Liver (tissue), 9 donors: Measurements from ENCODE around the gene OR10R2. TPM values are rescaled to one million over a fixed set of nuclear protein-coding genes. Genes with fewer than 3 reads are reported as not detected.

Experiments
- DNase-seq: peaks from one replicate; pipeline ENCODE4 v3.0.0-alpha.2; 2017; ENCODE audit warnings: low spot score
- H3K27ac ChIP-seq, 2 donors: one replicate each; pipeline ENCODE4 v1.7.0; 2013; ENCODE audit warnings: inconsistent platforms in 2 of 2, low read length in 2 of 2, control low read depth in 1 of 2, low read depth in 1 of 2, mild to moderate bottlenecking in 1 of 2
- H3K27me3 ChIP-seq, 4 donors: one replicate each; pipeline versions ENCODE4 v1.6.1 to v1.7.0; 2013; ENCODE audit warnings: low read length in 3 of 4, inconsistent platforms in 1 of 4, mild to moderate bottlenecking in 1 of 4, moderate library complexity in 1 of 4; ENCODE audit not compliant: control insufficient read depth in 4 of 4, insufficient read depth in 4 of 4
- H3K36me3 ChIP-seq, 4 donors: one replicate each; pipeline versions ENCODE4 v1.6.1 to v1.7.0; 2013; ENCODE audit warnings: low read length in 3 of 4, mild to moderate bottlenecking in 3 of 4, low read depth in 1 of 4, moderate library complexity in 1 of 4; ENCODE audit not compliant: control insufficient read depth in 4 of 4, insufficient read depth in 3 of 4
- H3K4me1 ChIP-seq, 4 donors: one replicate each; pipeline versions ENCODE4 v1.6.1 to v1.7.0; 2013; ENCODE audit warnings: low read length in 3 of 4, mild to moderate bottlenecking in 3 of 4, moderate library complexity in 1 of 4; ENCODE audit not compliant: control insufficient read depth in 4 of 4, insufficient read depth in 4 of 4
- H3K4me3 ChIP-seq, 3 donors: one replicate each; pipeline versions ENCODE4 v1.6.1 to v1.7.0; 2013; ENCODE audit warnings: low read length in 3 of 3, control low read depth in 1 of 3, low read depth in 1 of 3, mild to moderate bottlenecking in 1 of 3
- H3K9ac ChIP-seq, 2 donors: one replicate each; pipeline ENCODE4 v1.7.0; 2013; ENCODE audit warnings: low read length in 2 of 2, mild to moderate bottlenecking in 2 of 2, moderate library complexity in 2 of 2, control low read depth in 1 of 2, low read depth in 1 of 2
- H3K9me3 ChIP-seq, 4 donors: one replicate each; pipeline versions ENCODE4 v1.6.1 to v1.7.0; 2013; ENCODE audit warnings: low read length in 3 of 4; ENCODE audit not compliant: control insufficient read depth in 4 of 4
- EGR1 ChIP-seq, 2 donors: IDR thresholded peaks; 2 replicates each; pipeline ENCODE4 v1.6.1; 2016 to 2018; ENCODE audit warnings: antibody characterized with exemption in 2 of 2, low read depth in 2 of 2
- FOXA1 ChIP-seq: IDR thresholded peaks from 2 replicates; pipeline ENCODE4 v1.6.1; 2016; ENCODE audit warnings: antibody characterized with exemption
- FOXA2 ChIP-seq: IDR thresholded peaks from 2 replicates; pipeline ENCODE4 v1.6.1; 2016; ENCODE audit warnings: antibody characterized with exemption
- GABPA ChIP-seq, 2 donors: IDR thresholded peaks in 1 of 2; conservative IDR thresholded peaks in 1 of 2; 2 replicates each; pipeline ENCODE4 v1.6.1; 2016; ENCODE audit warnings: antibody characterized with exemption in 2 of 2, mild to moderate bottlenecking in 1 of 2, moderate library complexity in 1 of 2
- HNF4A ChIP-seq, 2 donors: conservative IDR thresholded peaks; 2 replicates each; pipeline ENCODE4 v1.6.1; 2016; ENCODE audit warnings: antibody characterized with exemption in 2 of 2, mild to moderate bottlenecking in 2 of 2
- JUND ChIP-seq, 2 donors: IDR thresholded peaks; 2 replicates each; pipeline ENCODE4 v1.6.1; 2016; ENCODE audit warnings: antibody characterized with exemption in 2 of 2
- NR2F2 ChIP-seq: IDR thresholded peaks from 2 replicates; pipeline ENCODE4 v1.6.1; 2016; ENCODE audit warnings: antibody characterized with exemption
- RAD21 ChIP-seq, 2 donors: IDR thresholded peaks; 2 replicates each; pipeline ENCODE4 v1.6.1; 2016; ENCODE audit warnings: antibody characterized with exemption in 2 of 2, mild to moderate bottlenecking in 2 of 2
- RXRA ChIP-seq, 2 donors: IDR thresholded peaks; 2 replicates each; pipeline ENCODE4 v1.6.1; 2017 to 2018; ENCODE audit warnings: antibody characterized with exemption in 2 of 2, mild to moderate bottlenecking in 1 of 2
- SP1 ChIP-seq: IDR thresholded peaks from 2 replicates; pipeline ENCODE4 v1.6.1; 2018; ENCODE audit warnings: antibody characterized with exemption, mild to moderate bottlenecking
- TAF1 ChIP-seq: conservative IDR thresholded peaks from 2 replicates; pipeline ENCODE4 v1.6.1; 2016; ENCODE audit warnings: antibody characterized with exemption, mild to moderate bottlenecking
- YY1 ChIP-seq: IDR thresholded peaks from 2 replicates; pipeline ENCODE4 v1.6.1; 2016; ENCODE audit warnings: antibody characterized with exemption, mild to moderate bottlenecking
- WGBS: extraction: QIAGEN DNeasy Blood & Tissue Kit; methylation state at CpG from one replicate; pipeline ENCODE4 v1.1.7; 2013; 5-methylcytosine and 5-hydroxymethylcytosine counted together
- polyA plus RNA-seq, 2 donors: library from polyadenylated mRNA; stranded (reverse) in 1 of 2; unstranded in 1 of 2; fragments of 200-250 nt in 1 of 2; fragments of >200 nt in 1 of 2; fragmentation: Nextera tagmentation in 1 of 2; extraction: Ambion mirVana in 1 of 2; gene quantifications; one replicate each; pipeline versions ENCODE4 v1.2.1 to v1.2.3, GENCODE V29; 2013 to 2015
- total RNA-seq, 2 donors: library from RNA; depleted of rRNA; stranded (reverse); fragments of >200 nt; gene quantifications; one replicate each; pipeline ENCODE4 v1.2.3, GENCODE V29; 2014
- TF ChIP-seq, protein P1 (sequence below): IDR thresholded peaks from 2 replicates; pipeline ENCODE4 v1.6.1; 2016; ENCODE audit warnings: antibody characterized with exemption
- TF ChIP-seq, protein P2 (sequence below): IDR thresholded peaks from 2 replicates; pipeline ENCODE4 v1.6.1; 2016; ENCODE audit warnings: antibody characterized with exemption, mild to moderate bottlenecking
- TF ChIP-seq, protein P3 (sequence below): IDR thresholded peaks from 2 replicates; pipeline ENCODE4 v1.6.1; 2016; ENCODE audit warnings: antibody characterized with exemption
- TF ChIP-seq, protein P4 (sequence below): IDR thresholded peaks from 2 replicates; pipeline ENCODE4 v1.6.1; 2016; ENCODE audit warnings: antibody characterized with exemption
- TF ChIP-seq, protein P5 (sequence below): fragments of 150-350 bp; IDR thresholded peaks from 2 replicates; pipeline ENCODE4 v1.5.1; 2017; ENCODE audit warnings: improper control_type of control experiment, low read depth, low read length; ENCODE audit not compliant: missing input control
- donor health status: healthy.
- donor health status: healthy.
- donor health status: healthy.
- donor health status: healthy.
- donor health status: healthy.

The OR10R2 gene
- total and polyA plus RNA-seq, 4 donors: not detected

DNA sequence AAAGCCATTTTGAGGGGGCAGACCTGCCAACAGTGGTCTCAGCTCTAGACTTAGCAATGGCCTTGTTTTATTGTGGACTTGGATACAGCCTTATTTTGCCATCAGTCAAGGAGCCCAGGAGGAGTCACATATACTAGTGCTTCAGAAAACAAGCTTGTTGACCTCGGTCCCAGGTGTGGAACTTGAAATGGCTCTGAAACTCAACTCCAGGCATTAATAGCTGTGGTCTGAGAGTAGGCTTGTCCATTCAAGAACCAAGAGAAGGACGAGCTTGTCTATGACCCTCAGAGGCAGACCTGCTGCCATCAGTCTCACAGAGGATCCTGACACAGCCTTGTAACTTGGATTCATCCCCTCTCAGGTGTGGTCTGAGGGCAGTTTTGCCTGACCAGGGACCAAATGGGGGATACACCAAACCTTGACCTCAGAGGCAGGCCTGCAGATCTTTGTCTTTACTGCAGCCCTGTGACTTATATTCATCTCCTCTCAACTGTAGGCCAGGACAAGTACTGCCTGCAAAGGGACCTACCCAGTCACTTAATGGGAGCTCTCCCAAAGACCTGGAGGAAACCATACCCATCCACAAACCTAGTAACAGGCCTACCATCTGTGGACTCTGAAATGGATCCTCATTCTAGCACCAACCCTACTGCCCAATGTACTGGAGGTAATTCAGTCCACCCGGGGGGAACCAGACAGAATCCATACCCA lies 49.1 kb downstream of the OR10R2 start:
- TF ChIP-seq FOXA1 (no peak), RAD21 (IDR thresholded peaks at IDR 0.05) (no peak)
- Histone ChIP-seq H3K4me3 (no peak overlapping the region), H3K9ac (no peak overlapping the region), H3K4me1 (no peaks in the 10 kb centered on the region), H3K27ac (no peak overlapping the region), H3K27me3 (no peaks in the 10 kb centered on the region), H3K36me3 (no peaks in the 10 kb centered on the region), H3K9me3 (no peaks in the 10 kb centered on the region)
- no peak for DNase-seq
- WGBS: 74% methylated on average over 3 of the region's 3 CpGs

DNA sequence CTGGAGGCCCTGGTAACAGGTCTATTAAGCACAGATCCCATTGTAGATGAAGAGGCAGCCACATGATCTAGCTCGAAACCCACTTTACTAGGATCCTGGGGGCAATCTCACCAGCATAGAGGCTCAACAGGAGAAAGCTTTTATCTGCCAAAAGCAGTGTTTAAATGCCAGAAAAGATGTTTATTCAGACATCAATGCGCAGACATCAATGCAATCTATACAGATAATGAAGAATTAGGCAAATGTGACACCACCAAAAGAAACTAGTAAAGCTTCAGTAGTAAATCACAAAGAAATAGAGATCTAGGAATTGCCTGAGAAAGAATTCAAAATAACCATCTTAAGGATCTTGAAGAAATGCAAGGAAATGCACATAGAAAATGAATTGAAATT lies 49.6 kb downstream of the OR10R2 start:
- Histone ChIP-seq H3K36me3 (no peaks in the 10 kb centered on the region), H3K9me3 (no peaks in the 10 kb centered on the region), H3K27ac (no peak overlapping the region), H3K4me1 (no peaks in the 10 kb centered on the region), H3K9ac (no peak overlapping the region), H3K4me3 (no peak overlapping the region), H3K27me3 (no peaks in the 10 kb centered on the region)
- WGBS: 68% methylated on average over 2 of the region's 2 CpGs
- DNase-seq: no peak
- TF ChIP-seq TAF1: no peak
- no peak for TF ChIP-seq NR2F2
- no peak for TF ChIP-seq SP1
- no peak for TF ChIP-seq HNF4A (conservative IDR thresholded peaks at IDR 0.05)
- TF ChIP-seq RAD21 (IDR thresholded peaks at IDR 0.05): no peak
- no peak for TF ChIP-seq YY1
- no peak for TF ChIP-seq JUND (IDR thresholded peaks at IDR 0.05)
- no peak for TF ChIP-seq RXRA (IDR thresholded peaks at IDR 0.05)
- no peak for TF ChIP-seq FOXA2
- TF ChIP-seq, protein P1, sequence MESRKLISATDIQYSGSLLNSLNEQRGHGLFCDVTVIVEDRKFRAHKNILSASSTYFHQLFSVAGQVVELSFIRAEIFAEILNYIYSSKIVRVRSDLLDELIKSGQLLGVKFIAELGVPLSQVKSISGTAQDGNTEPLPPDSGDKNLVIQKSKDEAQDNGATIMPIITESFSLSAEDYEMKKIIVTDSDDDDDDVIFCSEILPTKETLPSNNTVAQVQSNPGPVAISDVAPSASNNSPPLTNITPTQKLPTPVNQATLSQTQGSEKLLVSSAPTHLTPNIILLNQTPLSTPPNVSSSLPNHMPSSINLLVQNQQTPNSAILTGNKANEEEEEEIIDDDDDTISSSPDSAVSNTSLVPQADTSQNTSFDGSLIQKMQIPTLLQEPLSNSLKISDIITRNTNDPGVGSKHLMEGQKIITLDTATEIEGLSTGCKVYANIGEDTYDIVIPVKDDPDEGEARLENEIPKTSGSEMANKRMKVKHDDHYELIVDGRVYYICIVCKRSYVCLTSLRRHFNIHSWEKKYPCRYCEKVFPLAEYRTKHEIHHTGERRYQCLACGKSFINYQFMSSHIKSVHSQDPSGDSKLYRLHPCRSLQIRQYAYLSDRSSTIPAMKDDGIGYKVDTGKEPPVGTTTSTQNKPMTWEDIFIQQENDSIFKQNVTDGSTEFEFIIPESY: no peak
- TF ChIP-seq, protein P2, sequence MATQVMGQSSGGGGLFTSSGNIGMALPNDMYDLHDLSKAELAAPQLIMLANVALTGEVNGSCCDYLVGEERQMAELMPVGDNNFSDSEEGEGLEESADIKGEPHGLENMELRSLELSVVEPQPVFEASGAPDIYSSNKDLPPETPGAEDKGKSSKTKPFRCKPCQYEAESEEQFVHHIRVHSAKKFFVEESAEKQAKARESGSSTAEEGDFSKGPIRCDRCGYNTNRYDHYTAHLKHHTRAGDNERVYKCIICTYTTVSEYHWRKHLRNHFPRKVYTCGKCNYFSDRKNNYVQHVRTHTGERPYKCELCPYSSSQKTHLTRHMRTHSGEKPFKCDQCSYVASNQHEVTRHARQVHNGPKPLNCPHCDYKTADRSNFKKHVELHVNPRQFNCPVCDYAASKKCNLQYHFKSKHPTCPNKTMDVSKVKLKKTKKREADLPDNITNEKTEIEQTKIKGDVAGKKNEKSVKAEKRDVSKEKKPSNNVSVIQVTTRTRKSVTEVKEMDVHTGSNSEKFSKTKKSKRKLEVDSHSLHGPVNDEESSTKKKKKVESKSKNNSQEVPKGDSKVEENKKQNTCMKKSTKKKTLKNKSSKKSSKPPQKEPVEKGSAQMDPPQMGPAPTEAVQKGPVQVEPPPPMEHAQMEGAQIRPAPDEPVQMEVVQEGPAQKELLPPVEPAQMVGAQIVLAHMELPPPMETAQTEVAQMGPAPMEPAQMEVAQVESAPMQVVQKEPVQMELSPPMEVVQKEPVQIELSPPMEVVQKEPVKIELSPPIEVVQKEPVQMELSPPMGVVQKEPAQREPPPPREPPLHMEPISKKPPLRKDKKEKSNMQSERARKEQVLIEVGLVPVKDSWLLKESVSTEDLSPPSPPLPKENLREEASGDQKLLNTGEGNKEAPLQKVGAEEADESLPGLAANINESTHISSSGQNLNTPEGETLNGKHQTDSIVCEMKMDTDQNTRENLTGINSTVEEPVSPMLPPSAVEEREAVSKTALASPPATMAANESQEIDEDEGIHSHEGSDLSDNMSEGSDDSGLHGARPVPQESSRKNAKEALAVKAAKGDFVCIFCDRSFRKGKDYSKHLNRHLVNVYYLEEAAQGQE: no peak
- TF ChIP-seq, protein P3, sequence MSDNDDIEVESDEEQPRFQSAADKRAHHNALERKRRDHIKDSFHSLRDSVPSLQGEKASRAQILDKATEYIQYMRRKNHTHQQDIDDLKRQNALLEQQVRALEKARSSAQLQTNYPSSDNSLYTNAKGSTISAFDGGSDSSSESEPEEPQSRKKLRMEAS: no peak
- TF ChIP-seq, protein P4, sequence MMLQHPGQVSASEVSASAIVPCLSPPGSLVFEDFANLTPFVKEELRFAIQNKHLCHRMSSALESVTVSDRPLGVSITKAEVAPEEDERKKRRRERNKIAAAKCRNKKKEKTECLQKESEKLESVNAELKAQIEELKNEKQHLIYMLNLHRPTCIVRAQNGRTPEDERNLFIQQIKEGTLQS: no peak
- no peak for TF ChIP-seq GABPA (IDR thresholded peaks at IDR 0.05 in 1 of 2, conservative IDR thresholded peaks at IDR 0.05 in 1 of 2)
- TF ChIP-seq, protein P5, sequence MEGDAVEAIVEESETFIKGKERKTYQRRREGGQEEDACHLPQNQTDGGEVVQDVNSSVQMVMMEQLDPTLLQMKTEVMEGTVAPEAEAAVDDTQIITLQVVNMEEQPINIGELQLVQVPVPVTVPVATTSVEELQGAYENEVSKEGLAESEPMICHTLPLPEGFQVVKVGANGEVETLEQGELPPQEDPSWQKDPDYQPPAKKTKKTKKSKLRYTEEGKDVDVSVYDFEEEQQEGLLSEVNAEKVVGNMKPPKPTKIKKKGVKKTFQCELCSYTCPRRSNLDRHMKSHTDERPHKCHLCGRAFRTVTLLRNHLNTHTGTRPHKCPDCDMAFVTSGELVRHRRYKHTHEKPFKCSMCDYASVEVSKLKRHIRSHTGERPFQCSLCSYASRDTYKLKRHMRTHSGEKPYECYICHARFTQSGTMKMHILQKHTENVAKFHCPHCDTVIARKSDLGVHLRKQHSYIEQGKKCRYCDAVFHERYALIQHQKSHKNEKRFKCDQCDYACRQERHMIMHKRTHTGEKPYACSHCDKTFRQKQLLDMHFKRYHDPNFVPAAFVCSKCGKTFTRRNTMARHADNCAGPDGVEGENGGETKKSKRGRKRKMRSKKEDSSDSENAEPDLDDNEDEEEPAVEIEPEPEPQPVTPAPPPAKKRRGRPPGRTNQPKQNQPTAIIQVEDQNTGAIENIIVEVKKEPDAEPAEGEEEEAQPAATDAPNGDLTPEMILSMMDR: no peak
- no peak for TF ChIP-seq EGR1 (IDR thresholded peaks at IDR 0.05; ENCODE audit: low read depth in 2 of 2)
